Non-pigmented ciliary epithelial cell (primary cell): ENCODE results near the gene AREL1.
"Not testable (repeated sequence)": the region's sequence is repeated elsewhere in the genome, so short reads cannot be mapped to it uniquely, and the experiment has no call there.

Experiments used
- DNase-seq: peaks from one replicate; pipeline ENCODE4 v3.0.0-alpha.2; 2010; ENCODE audit warnings: low read depth

The AREL1 gene, protein sequence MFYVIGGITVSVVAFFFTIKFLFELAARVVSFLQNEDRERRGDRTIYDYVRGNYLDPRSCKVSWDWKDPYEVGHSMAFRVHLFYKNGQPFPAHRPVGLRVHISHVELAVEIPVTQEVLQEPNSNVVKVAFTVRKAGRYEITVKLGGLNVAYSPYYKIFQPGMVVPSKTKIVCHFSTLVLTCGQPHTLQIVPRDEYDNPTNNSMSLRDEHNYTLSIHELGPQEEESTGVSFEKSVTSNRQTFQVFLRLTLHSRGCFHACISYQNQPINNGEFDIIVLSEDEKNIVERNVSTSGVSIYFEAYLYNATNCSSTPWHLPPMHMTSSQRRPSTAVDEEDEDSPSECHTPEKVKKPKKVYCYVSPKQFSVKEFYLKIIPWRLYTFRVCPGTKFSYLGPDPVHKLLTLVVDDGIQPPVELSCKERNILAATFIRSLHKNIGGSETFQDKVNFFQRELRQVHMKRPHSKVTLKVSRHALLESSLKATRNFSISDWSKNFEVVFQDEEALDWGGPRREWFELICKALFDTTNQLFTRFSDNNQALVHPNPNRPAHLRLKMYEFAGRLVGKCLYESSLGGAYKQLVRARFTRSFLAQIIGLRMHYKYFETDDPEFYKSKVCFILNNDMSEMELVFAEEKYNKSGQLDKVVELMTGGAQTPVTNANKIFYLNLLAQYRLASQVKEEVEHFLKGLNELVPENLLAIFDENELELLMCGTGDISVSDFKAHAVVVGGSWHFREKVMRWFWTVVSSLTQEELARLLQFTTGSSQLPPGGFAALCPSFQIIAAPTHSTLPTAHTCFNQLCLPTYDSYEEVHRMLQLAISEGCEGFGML

DNA sequence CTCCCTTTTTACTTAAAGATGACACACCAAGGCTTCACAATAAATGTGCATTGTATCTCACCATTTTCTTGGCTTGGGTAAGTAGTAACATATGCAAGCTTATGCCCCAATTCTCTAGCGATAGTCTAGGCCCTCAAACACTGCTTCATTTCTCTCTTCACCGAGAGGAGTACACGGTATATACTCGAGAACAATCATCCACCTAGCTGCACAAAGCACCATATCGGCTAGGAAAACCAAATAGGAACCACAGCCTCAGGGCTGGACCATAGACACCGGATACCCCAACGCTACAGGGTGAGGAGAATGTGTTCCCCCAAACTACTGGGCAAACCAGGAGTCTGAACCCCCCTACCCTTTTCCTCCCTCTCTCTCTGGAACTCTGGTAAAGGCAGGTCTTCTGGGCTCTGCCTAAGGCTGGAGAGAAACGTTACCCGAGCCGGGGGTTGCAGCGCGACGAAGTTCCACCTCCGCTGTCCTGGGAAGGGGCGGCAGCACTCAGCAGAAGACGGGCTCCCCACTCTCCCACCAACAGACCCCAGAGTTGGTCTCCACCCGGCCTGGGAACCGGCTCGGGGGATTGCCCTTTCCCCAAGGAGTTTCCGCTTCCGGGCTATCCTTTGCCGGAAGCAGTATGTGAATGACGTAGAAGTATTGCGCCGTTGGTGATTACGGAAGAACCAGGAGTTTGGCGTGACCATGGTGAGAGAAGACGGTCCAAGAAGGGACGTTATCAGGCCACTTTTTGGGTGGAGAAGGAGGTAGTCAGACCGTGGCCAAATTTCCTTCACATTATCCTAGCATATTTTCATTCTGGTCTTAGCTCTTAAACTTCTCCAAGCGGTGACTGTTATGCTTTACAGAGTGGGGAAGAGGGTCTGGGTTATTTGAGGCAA is at the start of gene AREL1, which contains the start of gene FCF1:
TSS of gene AREL1 (minus strand) at position 582 of the 896 bp plus-strand sequence. CDS start 27,465 bp downstream, outside the sequence.
TSS of gene FCF1 (plus strand) at position 646 of the 896 bp plus-strand sequence. CDS start at position 700, 54 bp downstream.
- DNase-seq, result peak; percentile 40

DNA sequence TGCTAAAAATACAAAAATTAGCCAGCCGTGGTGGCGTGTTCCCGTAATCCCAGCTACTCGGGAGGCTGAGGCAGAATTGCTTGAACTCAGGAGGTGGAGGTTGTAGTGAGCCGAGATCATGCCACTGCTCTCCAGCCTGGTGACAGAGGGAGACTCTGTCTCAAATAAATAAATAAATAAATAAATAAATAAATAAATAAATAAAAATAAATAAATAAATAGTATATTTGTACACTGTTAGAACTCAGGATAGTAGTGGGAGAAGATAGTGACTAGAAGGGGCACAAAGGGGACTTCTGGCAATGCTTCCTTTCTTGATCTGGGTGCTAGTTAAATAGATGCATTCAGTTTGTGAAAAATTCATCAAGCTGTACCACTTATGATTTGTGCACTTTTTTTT is 45.6 kb upstream of the AREL1 start:
- not testable (repeated sequence) for DNase-seq

DNA sequence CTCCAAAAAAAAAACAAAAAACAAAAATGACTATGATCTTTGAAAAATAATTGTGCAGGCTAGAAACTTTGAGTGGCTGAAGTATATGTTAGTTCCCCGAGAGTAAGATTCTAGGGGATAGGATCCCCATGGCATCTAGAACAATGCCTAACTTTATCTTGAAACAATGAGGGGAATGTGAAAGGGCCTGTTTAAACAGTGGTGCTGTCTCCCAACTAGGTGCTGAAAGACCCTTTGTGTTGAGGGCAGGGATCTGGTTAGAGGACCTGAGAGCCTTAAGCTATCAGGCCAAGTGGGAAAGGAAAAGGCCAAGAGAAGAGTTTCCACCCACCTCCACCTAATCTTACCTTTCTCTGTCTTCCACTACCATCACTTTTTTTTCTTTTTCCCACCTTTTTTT is 43.4 kb upstream of the AREL1 start:
- no peak for DNase-seq

DNA sequence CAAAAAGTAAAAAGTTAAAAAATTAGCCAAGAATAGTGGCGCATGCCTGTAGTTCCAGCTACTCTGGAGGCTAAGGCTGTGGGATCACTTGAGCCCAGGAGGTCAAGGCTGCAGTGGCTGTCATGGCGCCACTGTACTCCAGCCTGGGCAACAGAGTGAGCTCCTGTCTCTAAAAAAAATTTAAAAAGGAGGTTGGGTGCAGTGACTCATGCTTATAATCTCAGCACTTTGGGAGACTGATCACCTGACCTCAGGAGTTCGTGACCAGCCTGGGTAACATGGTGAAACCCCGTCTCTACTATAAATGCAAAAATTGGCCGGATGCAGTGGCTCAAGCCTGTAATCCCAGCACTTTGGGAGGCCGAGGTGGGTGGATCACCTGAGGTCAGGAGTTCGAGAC is 42.0 kb upstream of the AREL1 start:
- no peak for DNase-seq

DNA sequence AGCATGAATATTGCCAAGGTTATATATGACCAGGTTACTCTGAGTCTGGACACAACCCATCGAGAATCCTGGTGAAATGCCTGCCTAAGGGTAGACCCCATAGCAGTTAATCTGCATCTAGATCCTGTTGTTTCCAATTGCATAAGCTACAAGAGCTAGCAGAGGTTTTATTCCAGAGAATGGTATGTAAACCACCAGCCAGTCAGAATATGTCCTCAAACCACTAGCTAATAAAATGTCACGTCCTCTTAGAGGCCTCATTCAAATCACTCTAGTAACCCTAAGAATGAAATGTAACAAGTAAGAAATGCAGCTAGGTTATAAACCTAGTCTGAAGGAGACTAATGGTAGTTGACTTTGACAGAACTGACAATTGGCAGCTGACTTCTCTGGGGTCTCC is 41.3 kb upstream of the AREL1 start:
- no peak for DNase-seq

DNA sequence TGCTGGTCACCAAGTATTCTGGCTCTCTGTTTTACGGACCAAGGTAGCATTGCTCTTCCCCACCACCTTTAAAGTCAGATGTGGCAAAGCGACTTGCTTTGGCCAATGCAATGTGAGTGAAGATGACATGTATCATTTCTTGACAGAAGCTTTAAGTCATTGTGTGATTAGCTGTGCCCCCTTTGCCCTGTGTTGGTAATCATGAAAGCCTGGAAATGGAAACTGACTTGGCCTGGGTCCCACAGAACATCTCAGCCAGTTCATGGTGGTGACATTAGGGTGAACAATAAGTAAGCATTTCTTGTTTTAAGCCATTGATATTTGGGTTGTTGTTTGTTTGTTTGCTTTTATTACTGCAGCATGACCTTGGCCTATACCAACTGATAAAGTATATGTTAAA is 34.4 kb upstream of the AREL1 start:
- DNase-seq, result no peak

DNA sequence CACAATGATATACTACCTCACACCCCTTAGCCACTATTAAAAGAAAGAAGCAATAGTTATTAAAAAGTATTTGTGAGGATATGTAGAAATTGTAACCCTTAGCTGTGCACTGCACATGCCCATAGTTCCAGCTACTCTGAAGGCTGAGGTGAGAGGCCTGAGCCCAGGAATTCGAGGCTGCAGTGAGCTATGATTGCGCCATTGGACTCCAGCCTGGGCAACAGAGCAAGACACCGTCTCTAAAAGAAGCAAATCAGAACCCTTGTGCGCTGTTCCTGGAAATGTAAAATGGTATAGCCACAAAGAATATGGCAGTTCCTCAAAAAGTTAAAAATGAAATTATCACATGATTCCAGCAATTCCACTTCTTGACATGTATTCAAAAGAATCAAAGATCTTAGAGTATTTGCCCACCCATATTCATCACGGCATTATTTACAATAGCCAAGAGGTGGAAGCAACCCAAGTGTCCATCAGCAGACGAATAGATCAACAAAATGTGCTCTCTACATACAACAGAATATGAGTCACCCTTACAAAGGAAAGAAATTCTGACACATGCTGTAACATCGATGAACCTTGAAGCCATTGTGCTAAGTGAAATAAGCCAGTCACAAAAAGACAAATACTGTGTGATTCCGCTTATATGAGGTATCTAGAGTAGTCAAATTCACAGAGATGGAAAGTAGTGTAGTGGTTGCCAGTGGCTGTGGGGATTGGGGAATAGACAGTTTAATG is 26.6 kb upstream of the AREL1 start:
- DNase-seq, result no peak

DNA sequence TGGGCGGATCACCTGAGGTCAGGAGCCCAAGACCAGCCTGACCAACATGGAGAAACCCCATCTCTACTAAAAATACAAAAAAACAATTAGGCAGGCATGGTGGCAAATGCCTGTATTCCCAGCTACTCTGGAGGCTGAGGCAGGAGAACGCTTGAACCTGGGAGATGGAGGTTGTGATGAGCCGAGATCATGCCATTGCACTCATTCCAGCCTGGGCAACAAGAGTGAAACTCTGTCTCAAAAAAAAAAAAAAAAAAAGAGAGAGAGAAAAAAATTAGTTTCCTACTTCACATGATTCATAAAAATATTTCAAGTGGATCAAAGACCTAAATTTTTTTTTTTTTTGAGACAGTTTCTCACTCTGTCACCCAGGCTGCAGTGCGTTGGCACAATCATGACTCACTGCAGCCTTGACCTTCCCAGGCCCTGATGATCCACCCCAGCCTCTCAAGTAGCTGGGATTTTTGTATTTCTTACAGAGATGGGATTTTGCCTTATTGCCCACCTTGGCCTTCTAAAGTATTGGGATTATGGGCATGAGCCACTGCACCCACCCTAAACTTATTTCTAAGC is 25.0 kb upstream of the AREL1 start:
- no peak for DNase-seq

DNA sequence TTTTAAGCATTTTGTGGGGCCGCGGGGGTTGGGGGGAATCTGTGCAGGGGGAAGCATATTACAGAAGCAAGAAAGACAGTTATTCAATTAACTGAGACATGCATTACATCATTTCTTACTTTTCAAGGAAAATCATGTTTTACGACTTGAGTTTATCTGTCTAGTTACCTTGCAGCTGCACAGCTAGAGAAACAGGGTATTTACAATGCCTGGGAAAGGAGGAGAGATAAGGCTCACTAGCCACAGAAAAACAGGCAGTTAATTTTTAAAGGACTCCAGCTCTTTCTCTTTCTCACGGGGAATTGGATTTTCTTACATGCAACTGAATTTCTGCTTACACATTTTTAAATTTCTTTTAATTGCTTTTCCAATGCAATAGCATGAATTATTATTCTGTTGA is 22.2 kb upstream of the AREL1 start:
- DNase-seq, result no peak

DNA sequence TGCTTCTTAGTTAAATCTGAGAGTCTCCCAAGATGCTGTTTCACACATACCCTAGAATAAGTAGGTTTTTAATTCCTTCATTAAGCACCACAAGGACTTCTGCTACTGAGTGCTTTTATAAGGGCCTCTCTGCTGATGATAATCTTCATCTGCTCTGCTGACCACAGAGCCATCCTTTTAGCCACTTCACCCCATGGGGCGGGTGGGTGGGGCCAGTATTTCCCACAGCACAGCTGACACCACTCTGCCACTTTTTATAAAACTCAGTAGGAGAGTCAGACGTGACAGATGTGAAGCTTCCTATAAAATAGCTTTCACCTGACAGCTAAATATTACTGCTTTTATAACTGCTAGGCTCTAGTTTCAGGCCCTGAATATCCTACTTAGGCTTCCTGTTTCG is 20.3 kb upstream of the AREL1 start:
- no peak for DNase-seq

DNA sequence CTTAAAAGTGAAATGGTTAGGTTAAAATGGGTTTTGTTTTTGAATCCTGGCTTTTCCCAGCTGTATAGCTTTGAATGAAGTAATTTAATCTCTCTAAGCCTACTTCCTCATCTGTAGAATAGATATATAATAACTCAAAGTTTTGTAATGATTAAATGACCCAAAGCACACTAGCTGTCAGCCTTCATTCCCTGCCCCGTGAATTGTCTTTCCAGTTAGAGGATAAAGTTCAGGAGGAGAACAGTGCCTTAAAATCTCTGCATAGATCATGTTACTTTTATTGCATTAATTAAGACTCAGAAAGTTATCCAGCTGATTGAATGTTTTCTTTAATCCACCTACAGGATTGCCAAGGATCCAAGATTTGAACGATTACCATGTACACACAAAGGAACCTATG is 19.5 kb upstream of the AREL1 start:
- DNase-seq, result no peak

DNA sequence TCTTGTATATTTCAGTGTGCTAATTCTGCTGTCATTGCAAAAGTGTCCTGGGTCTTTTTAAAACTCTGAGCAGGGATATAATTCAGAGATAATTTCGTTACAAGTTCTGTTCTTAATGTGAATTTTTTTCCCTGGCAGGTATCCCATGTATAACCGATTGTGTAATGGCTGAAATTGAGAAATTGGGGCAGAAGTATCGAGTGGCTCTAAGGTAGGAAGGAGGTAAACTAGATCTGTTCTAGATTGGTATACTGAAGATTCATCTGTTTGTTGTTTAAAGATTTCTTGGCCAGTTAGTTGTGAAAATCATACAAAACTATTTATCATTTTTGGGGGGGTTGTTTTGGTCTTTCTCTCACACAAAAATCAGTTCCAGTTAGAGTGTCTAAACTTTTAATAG is 10.3 kb upstream of the AREL1 start:
- no peak for DNase-seq

DNA sequence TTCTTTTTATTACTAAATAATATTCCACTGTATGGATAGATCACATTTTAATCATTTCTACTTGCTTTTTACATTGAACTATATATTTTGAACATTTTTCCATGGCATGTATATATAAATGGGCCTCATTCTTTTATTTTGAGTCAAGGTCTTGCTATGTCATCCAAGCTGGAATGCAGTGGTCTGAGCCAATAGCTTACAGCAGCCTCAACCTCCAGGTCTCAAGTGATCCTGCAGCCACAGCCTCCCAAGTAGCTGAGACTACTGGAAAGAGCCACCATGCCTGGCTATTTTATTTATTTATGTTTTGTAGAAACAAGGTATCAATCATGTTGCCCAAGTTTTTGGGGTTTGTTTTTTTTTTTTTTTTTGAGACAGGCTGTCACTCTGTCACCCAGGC is 7.6 kb upstream of the AREL1 start:
- peak; percentile 54 for DNase-seq

DNA sequence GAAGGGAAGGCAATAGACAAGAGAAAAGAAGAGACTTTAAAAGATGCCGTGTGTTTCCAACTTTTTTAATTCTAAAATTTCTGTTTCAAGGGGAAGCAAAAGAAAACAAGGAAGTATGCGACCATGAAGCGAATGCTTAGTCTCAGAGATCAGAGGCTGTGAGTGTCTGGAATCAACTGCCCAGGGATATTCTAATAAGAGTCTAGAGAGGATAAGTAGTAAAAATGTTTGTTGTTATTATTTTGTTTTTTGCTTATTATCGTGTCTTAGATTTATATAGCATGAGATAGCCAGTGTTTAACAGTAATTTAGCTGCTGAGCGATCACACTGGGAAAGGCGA is 485 bp upstream of the AREL1 start:
- no peak for DNase-seq

DNA sequence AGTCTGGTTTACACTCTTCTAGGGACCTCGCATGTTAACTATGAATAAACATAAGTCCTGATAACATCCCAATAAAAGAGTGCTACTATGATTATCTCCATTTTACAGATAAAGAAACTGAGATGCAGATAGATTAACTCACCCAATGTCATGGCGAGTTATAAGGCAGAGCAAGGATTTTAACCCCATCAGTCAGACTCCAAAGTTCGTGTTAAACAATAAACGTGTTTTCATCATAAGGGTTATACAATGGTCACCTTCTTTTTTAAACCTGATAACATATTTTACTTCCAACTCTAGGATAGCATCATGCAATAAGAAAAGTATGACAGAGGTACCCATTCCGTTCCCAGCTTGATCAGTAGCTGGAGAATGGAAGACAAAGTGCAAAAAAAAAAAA is 1.2 kb downstream of the AREL1 start:
- no peak for DNase-seq

DNA sequence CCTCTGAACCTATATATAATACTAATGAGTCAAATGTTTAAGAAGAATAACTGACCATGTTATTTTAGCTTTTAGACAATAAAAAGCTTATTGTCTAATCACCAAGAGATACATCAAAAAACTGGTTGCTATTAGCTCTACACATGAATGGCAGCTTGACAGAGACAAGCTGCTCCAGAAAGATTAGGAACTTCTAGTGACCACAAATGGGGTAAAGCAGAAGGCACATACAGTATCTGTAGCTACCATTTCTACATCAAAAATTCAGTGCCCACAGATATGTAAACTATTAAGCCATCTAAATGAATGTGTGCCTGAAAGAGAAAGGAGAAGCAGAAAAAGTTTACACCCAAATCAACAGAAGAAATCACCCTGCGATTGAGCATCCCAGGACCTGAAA is 2.4 kb downstream of the AREL1 start:
- no peak for DNase-seq

DNA sequence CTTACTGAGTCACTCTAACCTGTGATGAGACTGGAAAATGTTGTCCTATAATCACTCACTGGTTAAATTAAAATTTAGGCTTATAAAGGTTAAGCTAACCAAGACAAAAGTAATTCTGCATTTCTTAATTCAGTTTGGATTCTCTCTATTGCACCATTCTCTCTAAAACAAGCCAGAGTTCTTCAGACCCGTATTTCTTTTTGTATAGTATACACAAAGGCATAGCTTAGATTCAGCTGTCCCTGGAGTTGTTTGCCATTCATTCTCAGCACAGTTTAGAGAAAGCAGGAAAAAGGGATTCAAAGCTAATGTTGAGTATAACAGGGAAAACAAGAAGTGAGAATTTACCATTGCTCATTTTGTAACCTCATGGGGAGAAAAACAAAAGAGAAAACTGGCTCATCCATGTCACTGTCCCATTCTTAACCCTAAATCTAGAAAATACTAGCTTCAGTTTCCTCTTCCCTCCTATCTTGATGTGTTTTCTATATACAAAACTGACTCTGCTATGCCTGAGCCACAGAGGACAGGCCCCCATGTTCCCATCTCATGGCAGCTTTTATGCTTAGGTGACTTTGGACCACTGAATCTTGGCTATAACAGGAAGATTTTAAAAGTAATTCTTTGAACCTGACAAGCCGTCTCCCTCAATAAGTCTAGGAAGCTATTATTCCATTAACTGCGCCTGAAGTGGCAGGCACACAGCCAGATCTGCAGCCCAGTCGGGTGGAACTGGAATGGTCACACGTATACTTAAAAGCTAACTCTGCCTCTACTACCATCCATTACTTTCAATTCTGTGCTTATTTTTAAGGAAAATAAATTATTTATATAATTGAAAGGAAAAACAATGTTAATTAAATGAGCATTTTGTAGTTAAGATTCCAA is 7.0 kb downstream of the AREL1 start:
- DNase-seq, result no peak

DNA sequence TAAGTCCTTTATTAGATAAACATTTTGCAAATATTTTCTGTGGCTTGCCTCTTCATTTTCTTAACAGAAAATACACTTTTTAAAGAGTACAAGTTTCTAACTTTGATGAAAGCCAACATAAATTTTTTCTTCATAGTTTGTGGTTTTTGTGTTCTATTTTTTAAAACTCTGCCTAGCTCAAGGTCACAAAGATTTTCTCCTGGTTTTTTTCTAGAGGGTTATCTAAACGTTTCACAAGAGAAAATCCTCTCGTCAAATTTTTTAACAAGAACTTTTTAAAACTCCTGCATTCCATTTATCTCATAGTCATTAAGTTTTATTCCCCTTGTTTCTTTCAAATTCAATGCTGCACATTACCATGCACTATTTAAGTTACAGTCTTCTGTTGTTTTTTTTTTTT is 8.2 kb downstream of the AREL1 start:
- no peak for DNase-seq

DNA sequence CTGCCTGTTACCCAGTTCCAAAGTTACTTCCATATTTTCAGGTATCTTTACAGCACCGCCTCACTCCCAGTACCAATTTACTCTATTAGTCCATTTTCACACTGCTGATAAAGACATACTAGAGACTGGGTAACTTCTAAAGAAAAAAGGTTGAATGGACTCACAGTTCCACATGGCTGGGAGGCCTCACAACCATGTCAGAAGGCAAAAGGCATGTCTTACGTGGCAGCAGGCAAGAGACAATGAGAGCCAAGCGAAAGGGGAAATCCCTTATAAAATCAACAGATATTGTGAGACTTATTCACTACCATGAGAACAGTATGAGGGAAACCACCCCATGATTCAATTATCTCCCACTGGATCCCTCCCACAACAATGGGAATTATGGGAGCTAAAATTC is 9.8 kb downstream of the AREL1 start:
- DNase-seq, result no peak

DNA sequence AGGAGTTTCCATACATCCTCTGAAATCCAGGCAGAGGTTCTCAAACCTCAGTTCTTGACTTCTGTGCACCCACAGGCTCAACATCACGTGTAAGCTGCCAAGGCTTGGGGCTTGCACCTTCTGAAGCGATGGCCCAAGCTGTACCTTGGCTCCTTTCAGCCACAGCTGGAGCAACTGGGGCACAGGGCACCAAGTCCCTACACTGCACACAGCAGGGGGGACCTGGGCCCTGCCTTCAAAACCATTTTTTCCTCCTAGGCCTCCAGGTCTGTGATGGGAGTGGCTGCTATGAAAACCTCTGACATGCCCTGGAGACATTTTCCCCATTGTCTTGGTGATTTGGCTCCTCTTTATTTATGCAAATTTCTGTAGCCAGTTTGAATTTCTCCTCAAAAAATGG is 10.6 kb downstream of the AREL1 start:
- DNase-seq, result no peak
